WTC11 (cell line): Measurements from ENCODE around the gene BMPER. TPM values are rescaled to one million over a fixed set of nuclear protein-coding genes. Genes with fewer than 3 reads are reported as not detected.

ENCODE experiments used
- ATAC-seq: fragments of 200-7000 bp; cut with Tn5 transposase; 2 replicates; pipeline ENCODE4 v1.10.0; 2021; ENCODE audit warnings: mild to moderate bottlenecking, moderate library complexity
- CTCF ChIA-PET: fragments of 300-600 bp; sonication (Branson Sonifier 250); formaldehyde crosslinking; loops from one replicate; lab custom pipeline; 2021; ENCODE audit warnings: antibody characterized with exemption; lab: Charles Lee
- POLR2A ChIA-PET: fragments of 350-600 bp; sonication (Branson Sonifier 250); formaldehyde crosslinking; loops from one replicate; lab custom pipeline; 2021; ENCODE audit warnings: antibody characterized with exemption; lab: Charles Lee
- DNase-seq: peaks from one replicate; pipeline ENCODE4 v3.0.0; 2021; ENCODE audit warnings: low spot score
- H3K27ac Mint-ChIP-seq: 2 replicates; pipeline ENCODE4 v1.8.0; 2021; ENCODE audit warnings: mixed read lengths
- H3K27me3 Mint-ChIP-seq: 2 replicates; pipeline ENCODE4 v1.8.0; 2021; ENCODE audit warnings: low read depth, mild to moderate bottlenecking, moderate library complexity, mixed read lengths
- H3K36me3 Mint-ChIP-seq: 2 replicates; pipeline ENCODE4 v1.8.0; 2021; ENCODE audit warnings: mixed read lengths
- H3K4me1 Mint-ChIP-seq: 2 replicates; pipeline ENCODE4 v1.8.0; 2022; ENCODE audit warnings: mixed read lengths
- H3K4me3 Mint-ChIP-seq: 2 replicates; pipeline ENCODE4 v1.8.0; 2021; ENCODE audit warnings: mild to moderate bottlenecking, moderate library complexity, mixed read lengths
- H3K9me3 Mint-ChIP-seq: 2 replicates; pipeline ENCODE4 v1.8.0; 2021; ENCODE audit warnings: mixed read lengths
- CBFB ChIP-seq: sonication (generic); formaldehyde crosslinking; IDR thresholded peaks from 2 replicates; pipeline ENCODE4 v1.8.1; 2022; ENCODE audit warnings: mild to moderate bottlenecking, low read depth, missing genetic modification reagents
- CTCF ChIP-seq: fragments of 200-600 bp; IDR thresholded peaks from 2 replicates; pipeline ENCODE4 v1.8.0; 2022; ENCODE audit warnings: antibody characterized with exemption
- E2F4 ChIP-seq: sonication (generic); formaldehyde crosslinking; IDR thresholded peaks from 2 replicates; pipeline ENCODE4 v1.8.1; 2022; ENCODE audit warnings: low read depth, mild to moderate bottlenecking, moderate library complexity, missing genetic modification reagents, borderline replicate concordance
- ETV6 ChIP-seq: sonication (generic); formaldehyde crosslinking; IDR thresholded peaks from 2 replicates; pipeline ENCODE4 v1.8.1; 2022; ENCODE audit warnings: mild to moderate bottlenecking, missing genetic modification reagents
- FOXK1 ChIP-seq: sonication (generic); formaldehyde crosslinking; IDR thresholded peaks from 2 replicates; pipeline ENCODE4 v1.8.0; 2022; ENCODE audit warnings: mild to moderate bottlenecking, moderate library complexity, missing genetic modification reagents
- JAZF1 ChIP-seq: fragments of 250-450 bp; sonication (Bioruptor Pico); IDR thresholded peaks from 2 replicates; pipeline ENCODE4 v1.9.0; 2021; ENCODE audit warnings: moderate library complexity, mild to moderate bottlenecking, inconsistent platforms
- JUN ChIP-seq: sonication (generic); formaldehyde crosslinking; IDR thresholded peaks from 2 replicates; pipeline ENCODE4 v1.8.0; 2023; ENCODE audit warnings: mild to moderate bottlenecking, missing genetic modification reagents
- NFATC4 ChIP-seq: fragments of 250-450 bp; sonication (Bioruptor Pico); IDR thresholded peaks from 2 replicates; pipeline ENCODE4 v1.9.0; 2021; ENCODE audit warnings: mild to moderate bottlenecking
- NR3C1 ChIP-seq: sonication (generic); formaldehyde crosslinking; conservative IDR thresholded peaks from 2 replicates; pipeline ENCODE4 v1.8.1; 2023; ENCODE audit warnings: low read depth, mild to moderate bottlenecking, missing genetic modification reagents
- OVOL2 ChIP-seq: fragments of 250-450 bp; sonication (Bioruptor Pico); IDR thresholded peaks from 2 replicates; pipeline ENCODE4 v1.9.0; 2021; ENCODE audit warnings: mild to moderate bottlenecking, borderline replicate concordance
- RORB ChIP-seq: fragments of 250-450 bp; sonication (Bioruptor Pico); IDR thresholded peaks from 2 replicates; pipeline ENCODE4 v1.9.0; 2021; ENCODE audit warnings: mild to moderate bottlenecking
- SMAD4 ChIP-seq: sonication (generic); formaldehyde crosslinking; IDR thresholded peaks from 2 replicates; pipeline ENCODE4 v1.8.0; 2022; ENCODE audit warnings: mild to moderate bottlenecking, missing genetic modification reagents
- SOX15 ChIP-seq: fragments of 250-450 bp; sonication (Bioruptor Pico); IDR thresholded peaks from 2 replicates; pipeline ENCODE4 v1.9.0; 2021; ENCODE audit warnings: mild to moderate bottlenecking
- TCF7 ChIP-seq: sonication (generic); formaldehyde crosslinking; IDR thresholded peaks from 2 replicates; pipeline ENCODE4 v1.8.0; 2022; ENCODE audit warnings: mild to moderate bottlenecking, low read depth, missing genetic modification reagents, moderate library complexity
- TP53 ChIP-seq: sonication (generic); formaldehyde crosslinking; IDR thresholded peaks from 2 replicates; pipeline ENCODE4 v1.8.1; 2023; ENCODE audit warnings: mild to moderate bottlenecking, missing genetic modification reagents
- ZBTB21 ChIP-seq: sonication (generic); formaldehyde crosslinking; IDR thresholded peaks from 2 replicates; pipeline ENCODE4 v1.8.1; 2023; ENCODE audit warnings: mild to moderate bottlenecking, missing genetic modification reagents, borderline replicate concordance
- ZNF121 ChIP-seq: sonication (generic); formaldehyde crosslinking; IDR thresholded peaks from 2 replicates; pipeline ENCODE4 v1.8.0; 2023; ENCODE audit warnings: missing genetic modification reagents
- ZNF138 ChIP-seq: sonication (generic); formaldehyde crosslinking; conservative IDR thresholded peaks from 2 replicates; pipeline ENCODE4 v1.8.1; 2022; ENCODE audit warnings: mild to moderate bottlenecking, moderate library complexity, missing genetic modification reagents
- ZNF219 ChIP-seq: sonication (generic); formaldehyde crosslinking; IDR thresholded peaks from 2 replicates; pipeline ENCODE4 v1.8.0; 2023; ENCODE audit warnings: missing genetic modification reagents, mild to moderate bottlenecking, borderline replicate concordance
- ZSCAN18 ChIP-seq: fragments of 250-450 bp; sonication (Bioruptor Pico); IDR thresholded peaks from 2 replicates; pipeline ENCODE4 v2.1.2; 2022; ENCODE audit warnings: mild to moderate bottlenecking, moderate library complexity
- total RNA-seq: library from RNA; stranded (reverse); gene quantifications from 3 replicates; pipeline ENCODE4 v1.2.3, GENCODE V29; 2021
- TF ChIP-seq, protein P1 (sequence below): sonication (generic); formaldehyde crosslinking; IDR thresholded peaks from 2 replicates; pipeline ENCODE4 v1.8.0; 2022; ENCODE audit warnings: missing genetic modification reagents
- TF ChIP-seq, protein P2 (sequence below): sonication (generic); formaldehyde crosslinking; IDR thresholded peaks from 2 replicates; pipeline ENCODE4 v1.8.1; 2022; ENCODE audit warnings: low read depth, missing genetic modification reagents, borderline replicate concordance
- TF ChIP-seq, protein P3 (sequence below): sonication (generic); formaldehyde crosslinking; IDR thresholded peaks from 2 replicates; pipeline ENCODE4 v1.8.1; 2022; ENCODE audit warnings: missing genetic modification reagents, borderline replicate concordance
- TF ChIP-seq, protein P4 (sequence below): sonication (generic); formaldehyde crosslinking; IDR thresholded peaks from 2 replicates; pipeline ENCODE4 v1.8.1; 2023; ENCODE audit warnings: mild to moderate bottlenecking, missing genetic modification reagents, moderate library complexity
- TF ChIP-seq, protein P5 (sequence below): sonication (generic); formaldehyde crosslinking; IDR thresholded peaks from 2 replicates; pipeline ENCODE4 v1.8.1; 2022; ENCODE audit warnings: mild to moderate bottlenecking, moderate library complexity, missing genetic modification reagents

BMPER gene
- total RNA-seq, 1 experiment from 2014 or later: 1.9 TPM

DNA sequence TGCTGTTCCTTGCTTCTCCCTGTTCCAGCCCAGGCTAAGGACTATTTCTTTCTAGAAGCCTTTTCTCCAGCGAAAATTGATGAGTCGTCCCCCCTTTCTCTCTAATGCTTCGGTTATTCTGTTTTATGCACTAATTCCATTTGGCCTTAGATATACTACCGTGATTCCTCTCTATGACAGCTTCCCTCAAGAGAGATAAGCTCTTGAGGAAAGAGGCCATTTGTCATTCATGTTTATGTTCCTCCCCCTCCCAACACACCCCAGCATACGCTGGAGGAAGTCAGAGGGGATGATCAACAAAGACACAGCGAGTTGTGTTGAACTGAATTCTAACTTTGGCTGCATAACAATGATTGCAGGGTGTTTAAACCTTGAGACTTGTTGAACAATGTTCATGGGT, 198.8 kb downstream of the BMPER start (continued):
- TF ChIP-seq, protein P1, sequence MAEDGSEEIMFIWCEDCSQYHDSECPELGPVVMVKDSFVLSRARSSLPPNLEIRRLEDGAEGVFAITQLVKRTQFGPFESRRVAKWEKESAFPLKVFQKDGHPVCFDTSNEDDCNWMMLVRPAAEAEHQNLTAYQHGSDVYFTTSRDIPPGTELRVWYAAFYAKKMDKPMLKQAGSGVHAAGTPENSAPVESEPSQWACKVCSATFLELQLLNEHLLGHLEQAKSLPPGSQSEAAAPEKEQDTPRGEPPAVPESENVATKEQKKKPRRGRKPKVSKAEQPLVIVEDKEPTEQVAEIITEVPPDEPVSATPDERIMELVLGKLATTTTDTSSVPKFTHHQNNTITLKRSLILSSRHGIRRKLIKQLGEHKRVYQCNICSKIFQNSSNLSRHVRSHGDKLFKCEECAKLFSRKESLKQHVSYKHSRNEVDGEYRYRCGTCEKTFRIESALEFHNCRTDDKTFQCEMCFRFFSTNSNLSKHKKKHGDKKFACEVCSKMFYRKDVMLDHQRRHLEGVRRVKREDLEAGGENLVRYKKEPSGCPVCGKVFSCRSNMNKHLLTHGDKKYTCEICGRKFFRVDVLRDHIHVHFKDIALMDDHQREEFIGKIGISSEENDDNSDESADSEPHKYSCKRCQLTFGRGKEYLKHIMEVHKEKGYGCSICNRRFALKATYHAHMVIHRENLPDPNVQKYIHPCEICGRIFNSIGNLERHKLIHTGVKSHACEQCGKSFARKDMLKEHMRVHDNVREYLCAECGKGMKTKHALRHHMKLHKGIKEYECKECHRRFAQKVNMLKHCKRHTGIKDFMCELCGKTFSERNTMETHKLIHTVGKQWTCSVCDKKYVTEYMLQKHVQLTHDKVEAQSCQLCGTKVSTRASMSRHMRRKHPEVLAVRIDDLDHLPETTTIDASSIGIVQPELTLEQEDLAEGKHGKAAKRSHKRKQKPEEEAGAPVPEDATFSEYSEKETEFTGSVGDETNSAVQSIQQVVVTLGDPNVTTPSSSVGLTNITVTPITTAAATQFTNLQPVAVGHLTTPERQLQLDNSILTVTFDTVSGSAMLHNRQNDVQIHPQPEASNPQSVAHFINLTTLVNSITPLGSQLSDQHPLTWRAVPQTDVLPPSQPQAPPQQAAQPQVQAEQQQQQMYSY: no peak
- TF ChIP-seq CBFB: no peak
- no peak for TF ChIP-seq ZBTB21 (CRISPR knock-in tag)
- TF ChIP-seq NR3C1 (CRISPR knock-in tag): no peak
- TF ChIP-seq, protein P2, sequence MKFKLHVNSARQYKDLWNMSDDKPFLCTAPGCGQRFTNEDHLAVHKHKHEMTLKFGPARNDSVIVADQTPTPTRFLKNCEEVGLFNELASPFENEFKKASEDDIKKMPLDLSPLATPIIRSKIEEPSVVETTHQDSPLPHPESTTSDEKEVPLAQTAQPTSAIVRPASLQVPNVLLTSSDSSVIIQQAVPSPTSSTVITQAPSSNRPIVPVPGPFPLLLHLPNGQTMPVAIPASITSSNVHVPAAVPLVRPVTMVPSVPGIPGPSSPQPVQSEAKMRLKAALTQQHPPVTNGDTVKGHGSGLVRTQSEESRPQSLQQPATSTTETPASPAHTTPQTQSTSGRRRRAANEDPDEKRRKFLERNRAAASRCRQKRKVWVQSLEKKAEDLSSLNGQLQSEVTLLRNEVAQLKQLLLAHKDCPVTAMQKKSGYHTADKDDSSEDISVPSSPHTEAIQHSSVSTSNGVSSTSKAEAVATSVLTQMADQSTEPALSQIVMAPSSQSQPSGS (CRISPR knock-in tag): no peak
- TF ChIP-seq E2F4: no peak
- TF ChIP-seq TP53 (CRISPR knock-in tag): no peak
- TF ChIP-seq FOXK1 (CRISPR knock-in tag): no peak
- TF ChIP-seq, protein P3, sequence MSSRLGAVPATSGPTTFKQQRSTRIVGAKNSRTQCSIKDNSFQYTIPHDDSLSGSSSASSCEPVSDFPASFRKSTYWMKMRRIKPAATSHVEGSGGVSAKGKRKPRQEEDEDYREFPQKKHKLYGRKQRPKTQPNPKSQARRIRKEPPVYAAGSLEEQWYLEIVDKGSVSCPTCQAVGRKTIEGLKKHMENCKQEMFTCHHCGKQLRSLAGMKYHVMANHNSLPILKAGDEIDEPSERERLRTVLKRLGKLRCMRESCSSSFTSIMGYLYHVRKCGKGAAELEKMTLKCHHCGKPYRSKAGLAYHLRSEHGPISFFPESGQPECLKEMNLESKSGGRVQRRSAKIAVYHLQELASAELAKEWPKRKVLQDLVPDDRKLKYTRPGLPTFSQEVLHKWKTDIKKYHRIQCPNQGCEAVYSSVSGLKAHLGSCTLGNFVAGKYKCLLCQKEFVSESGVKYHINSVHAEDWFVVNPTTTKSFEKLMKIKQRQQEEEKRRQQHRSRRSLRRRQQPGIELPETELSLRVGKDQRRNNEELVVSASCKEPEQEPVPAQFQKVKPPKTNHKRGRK (CRISPR knock-in tag): no peak

GRCh38 chr7:34104992-34105391, 199.7 kb downstream of the BMPER start:
- DNase-seq: no peak
- H3K27me3 Mint-ChIP-seq: no peaks in the 10 kb centered on the region
- CTCF ChIA-PET: interaction anchor here (1.2 kb wide), 1 partner anchor 17 kb away, joined by 3 read pairs; no protein-coding TSS in a partner anchor
- TF ChIP-seq CTCF (no peak), ZSCAN18 (CRISPR knock-in tag) (no peak), JAZF1 (CRISPR knock-in tag) (no peak), ZNF121 (CRISPR knock-in tag) (no peak), ETV6 (no peak), ZBTB21 (CRISPR knock-in tag) (no peak), SOX15 (CRISPR knock-in tag) (no peak), ZNF219 (no peak), SMAD4 (CRISPR knock-in tag) (no peak), TCF7 (CRISPR knock-in tag) (no peak), NFATC4 (no peak), OVOL2 (no peak), JUN (CRISPR knock-in tag) (no peak), ZNF138 (CRISPR knock-in tag) (no peak), RORB (CRISPR knock-in tag) (no peak)
- TF ChIP-seq, protein P4, sequence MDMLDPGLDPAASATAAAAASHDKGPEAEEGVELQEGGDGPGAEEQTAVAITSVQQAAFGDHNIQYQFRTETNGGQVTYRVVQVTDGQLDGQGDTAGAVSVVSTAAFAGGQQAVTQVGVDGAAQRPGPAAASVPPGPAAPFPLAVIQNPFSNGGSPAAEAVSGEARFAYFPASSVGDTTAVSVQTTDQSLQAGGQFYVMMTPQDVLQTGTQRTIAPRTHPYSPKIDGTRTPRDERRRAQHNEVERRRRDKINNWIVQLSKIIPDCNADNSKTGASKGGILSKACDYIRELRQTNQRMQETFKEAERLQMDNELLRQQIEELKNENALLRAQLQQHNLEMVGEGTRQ (CRISPR knock-in tag): no peak
- TF ChIP-seq, protein P5, sequence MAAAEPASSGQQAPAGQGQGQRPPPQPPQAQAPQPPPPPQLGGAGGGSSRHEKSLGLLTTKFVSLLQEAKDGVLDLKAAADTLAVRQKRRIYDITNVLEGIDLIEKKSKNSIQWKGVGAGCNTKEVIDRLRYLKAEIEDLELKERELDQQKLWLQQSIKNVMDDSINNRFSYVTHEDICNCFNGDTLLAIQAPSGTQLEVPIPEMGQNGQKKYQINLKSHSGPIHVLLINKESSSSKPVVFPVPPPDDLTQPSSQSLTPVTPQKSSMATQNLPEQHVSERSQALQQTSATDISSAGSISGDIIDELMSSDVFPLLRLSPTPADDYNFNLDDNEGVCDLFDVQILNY (CRISPR knock-in tag): no peak
- TF ChIP-seq, all 79 proteins: peak for 0
- H3K4me1 Mint-ChIP-seq: peaks cover 31% of the 10 kb centered on the region
- POLR2A ChIA-PET: no interaction called here
- peaks cover 12% of the 10 kb centered on the region for H3K9me3 Mint-ChIP-seq
- no peak overlapping the region for H3K27ac Mint-ChIP-seq
- no peak overlapping the region for H3K4me3 Mint-ChIP-seq
- no peak for ATAC-seq
- no peaks in the 10 kb centered on the region for H3K36me3 Mint-ChIP-seq
